A549 (cell line): ENCODE measurements around the gene MYOZ3. TPM values are rescaled to one million over a fixed set of nuclear protein-coding genes. Genes with fewer than 3 reads are reported as not detected.

Source experiments
- CBX2 ChIP-seq: fragments of 200-600 bp; sonication (generic); IDR thresholded peaks from 2 replicates; pipeline ENCODE4 v1.6.1; 2016; ENCODE audit warnings: low read depth, mild to moderate bottlenecking, borderline replicate concordance
- CBX8 ChIP-seq: fragments of 200-600 bp; sonication (generic); IDR thresholded peaks from 2 replicates; pipeline ENCODE4 v1.6.1; 2016
- CEBPB ChIP-seq, 2 experiments: fragments of >200 bp in 1 of 2; sonication (Bioruptor Twin) in 1 of 2; formaldehyde crosslinking in 1 of 2; IDR thresholded peaks; 2 replicates each; pipeline ENCODE4 v1.6.1; 2012 to 2016
- CHD2 ChIP-seq: fragments of 150-350 bp; IDR thresholded peaks from 2 replicates; pipeline ENCODE4 v1.6.1; 2014; ENCODE audit warnings: low read length; ENCODE audit not compliant: partially characterized antibody
- CHD4 ChIP-seq: fragments of 200-600 bp; sonication (generic); IDR thresholded peaks from 2 replicates; pipeline ENCODE4 v1.6.1; 2016; ENCODE audit warnings: antibody characterized with exemption, mild to moderate bottlenecking, borderline replicate concordance
- EP300 ChIP-seq, 2 experiments: fragments of >200 bp; sonication (Bioruptor Twin); formaldehyde crosslinking; IDR thresholded peaks; 2 replicates in 1 of 2; 3 replicates in 1 of 2; pipeline ENCODE4 v1.6.1; 2016 to 2017
- ESRRA ChIP-seq: fragments of 150-350 bp; IDR thresholded peaks from 2 replicates; pipeline ENCODE4 v1.6.1; 2014; ENCODE audit warnings: mild to moderate bottlenecking, low read length, borderline replicate concordance
- FOSB ChIP-seq: fragments of 250-450 bp; sonication (Bioruptor Pico); IDR thresholded peaks from 2 replicates; pipeline ENCODE4 v1.5.0; 2020; ENCODE audit warnings: mild to moderate bottlenecking, moderate library complexity
- FOSL2 ChIP-seq, 2 experiments: fragments of 450-650 bp in 1 of 2; fragments of >200 bp in 1 of 2; sonication (Bioruptor Twin) in 1 of 2; formaldehyde crosslinking; IDR thresholded peaks; 2 replicates each; pipeline versions ENCODE4 v1.5.0 to v1.6.1; 2016 to 2020; ENCODE audit warnings: mild to moderate bottlenecking in 1 of 2, moderate library complexity in 1 of 2
- FOXS1 ChIP-seq: fragments of 250-450 bp; sonication (Bioruptor Pico); IDR thresholded peaks from 2 replicates; pipeline ENCODE4 v1.5.0; 2020; ENCODE audit warnings: mild to moderate bottlenecking, moderate library complexity
- HDAC2 ChIP-seq: fragments of 200-600 bp; sonication (generic); IDR thresholded peaks from 2 replicates; pipeline ENCODE4 v1.6.1; 2016
- HOXA7 ChIP-seq: fragments of 250-450 bp; sonication (Bioruptor Pico); IDR thresholded peaks from 2 replicates; pipeline ENCODE4 v1.5.0; 2020; ENCODE audit warnings: mild to moderate bottlenecking, moderate library complexity
- HOXB13 ChIP-seq: fragments of 250-450 bp; sonication (Bioruptor Pico); IDR thresholded peaks from 2 replicates; pipeline ENCODE4 v1.5.0; 2020; ENCODE audit warnings: low read depth, mild to moderate bottlenecking, moderate library complexity
- HOXB5 ChIP-seq: fragments of 250-450 bp; sonication (Bioruptor Pico); IDR thresholded peaks from 2 replicates; pipeline ENCODE4 v1.5.0; 2020; ENCODE audit warnings: mild to moderate bottlenecking, moderate library complexity
- JUN ChIP-seq, 2 experiments: fragments of >200 bp; sonication (Bioruptor Twin); formaldehyde crosslinking; IDR thresholded peaks; 2 replicates in 1 of 2; 3 replicates in 1 of 2; pipeline ENCODE4 v1.6.1; 2016 to 2017
- JUNB ChIP-seq: fragments of >200 bp; sonication (Bioruptor Twin); formaldehyde crosslinking; IDR thresholded peaks from 2 replicates; pipeline ENCODE4 v1.6.1; 2016
- KDM5A ChIP-seq: fragments of 200-600 bp; sonication (generic); IDR thresholded peaks from 2 replicates; pipeline ENCODE4 v1.6.1; 2016; ENCODE audit warnings: antibody characterized with exemption, mild to moderate bottlenecking
- MYC ChIP-seq: IDR thresholded peaks from 2 replicates; pipeline ENCODE4 v1.6.1; 2012; ENCODE audit warnings: mild to moderate bottlenecking, inconsistent platforms, low read length, improper control_type of control experiment, borderline replicate concordance
- NPAS2 ChIP-seq: fragments of 250-450 bp; sonication (Bioruptor Pico); IDR thresholded peaks from 2 replicates; pipeline ENCODE4 v1.8.0; 2022; ENCODE audit warnings: mild to moderate bottlenecking, moderate library complexity, borderline replicate concordance
- PHF8 ChIP-seq: fragments of 200-600 bp; sonication (generic); IDR thresholded peaks from 2 replicates; pipeline ENCODE4 v1.6.1; 2016; ENCODE audit warnings: low read depth, mild to moderate bottlenecking, antibody characterized with exemption, moderate library complexity, borderline replicate concordance
- RNF2 ChIP-seq: fragments of 200-600 bp; sonication (generic); IDR thresholded peaks from 2 replicates; pipeline ENCODE4 v1.6.1; 2016; ENCODE audit warnings: low read depth, mild to moderate bottlenecking, antibody characterized with exemption, moderate library complexity, borderline replicate concordance
- SREBF2 ChIP-seq: fragments of 450-650 bp; IDR thresholded peaks from 2 replicates; pipeline ENCODE4 v1.6.1; 2014; ENCODE audit warnings: mild to moderate bottlenecking, moderate library complexity
- TP53 ChIP-seq: fragments of 250-450 bp; sonication (Bioruptor Pico); IDR thresholded peaks from 2 replicates; pipeline ENCODE4 v1.5.0; 2021; ENCODE audit warnings: mild to moderate bottlenecking, moderate library complexity
- ZFP36 ChIP-seq: fragments of 450-650 bp; IDR thresholded peaks from 2 replicates; pipeline ENCODE4 v1.6.1; 2014; ENCODE audit warnings: borderline replicate concordance; ENCODE audit not compliant: partially characterized antibody
- ZNF302 ChIP-seq: fragments of 250-450 bp; sonication (Bioruptor Pico); IDR thresholded peaks from 2 replicates; pipeline ENCODE4 v1.9.0; 2021; ENCODE audit warnings: inconsistent platforms, mild to moderate bottlenecking, moderate library complexity
- polyA plus RNA-seq, 4 experiments: library from polyadenylated mRNA; depleted of rRNA in 3 of 4; stranded (reverse); fragments of >200 nt; fragmentation: RNase III in 1 of 4; extraction: RNeasy Plus Mini Kit Qiagen cat#74134 plus additional on column Dnase treatment in 1 of 4; gene quantifications; 2 replicates in 3 of 4; 3 replicates in 1 of 4; pipeline ENCODE4 v1.2.3, GENCODE V29; 2011 to 2017
- TF ChIP-seq, protein P1 (sequence below): fragments of 250-450 bp; sonication (Bioruptor Pico); IDR thresholded peaks from 2 replicates; pipeline ENCODE4 v1.5.0; 2020; ENCODE audit warnings: low read depth, mild to moderate bottlenecking, moderate library complexity
- TF ChIP-seq, protein P2 (sequence below): IDR thresholded peaks from 2 replicates; pipeline ENCODE4 v1.6.1; 2012
- TF ChIP-seq, protein P3 (sequence below): IDR thresholded peaks from 2 replicates; pipeline ENCODE4 v1.6.1; 2012
- TF ChIP-seq, protein P4 (sequence below): fragments of >200 bp; sonication (Bioruptor Twin); formaldehyde crosslinking; IDR thresholded peaks from 3 replicates; pipeline ENCODE4 v1.6.1; 2016

MYOZ3 gene
- polyA plus RNA-seq, 2 of the 4 experiments (the other 2 are of a cell fraction), result 0.06 to 0.09 TPM

GRCh38 chr5:150640311-150641005 is 20.6 kb upstream of the MYOZ3 start, which contains the start of gene SYNPO (continued):
- TF ChIP-seq FOXS1 (CRISPR knock-in tag) (no peak), ZNF302 (CRISPR knock-in tag) (no peak), HOXA7 (CRISPR knock-in tag) (no peak; the same call in 1 of the 2 replicates), FOSL2 (IDR thresholded peaks at IDR 0.05) (peak; percentile 82), FOSL2 (CRISPR knock-in tag; IDR thresholded peaks at IDR 0.05) (peak; percentile 80), JUN (IDR thresholded peaks at IDR 0.05) (peak; percentile 45 to 80; a peak in 4 of 5 replicates), MYC (no peak), CHD2 (no peak), TP53 (CRISPR knock-in tag) (no peak), RNF2 (no peak), CBX8 (no peak), ESRRA (no peak), EP300 (IDR thresholded peaks at IDR 0.05) (peak; percentile 39 to 40; a peak in 2 of 5 replicates), ZFP36 (no peak), PHF8 (no peak), CHD4 (no peak), FOSB (CRISPR knock-in tag) (no peak), CEBPB (IDR thresholded peaks at IDR 0.05) (peak; percentile 87 to 95), HOXB5 (no peak), NPAS2 (no peak), SREBF2 (no peak), KDM5A (no peak), JUNB (peak; percentile 54), CBX2 (no peak), HOXB13 (CRISPR knock-in tag) (no peak), HDAC2 (no peak)
- TF ChIP-seq, protein P1, sequence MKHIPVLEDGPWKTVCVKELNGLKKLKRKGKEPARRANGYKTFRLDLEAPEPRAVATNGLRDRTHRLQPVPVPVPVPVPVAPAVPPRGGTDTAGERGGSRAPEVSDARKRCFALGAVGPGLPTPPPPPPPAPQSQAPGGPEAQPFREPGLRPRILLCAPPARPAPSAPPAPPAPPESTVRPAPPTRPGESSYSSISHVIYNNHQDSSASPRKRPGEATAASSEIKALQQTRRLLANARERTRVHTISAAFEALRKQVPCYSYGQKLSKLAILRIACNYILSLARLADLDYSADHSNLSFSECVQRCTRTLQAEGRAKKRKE (CRISPR knock-in tag), result no peak
- TF ChIP-seq, protein P2, sequence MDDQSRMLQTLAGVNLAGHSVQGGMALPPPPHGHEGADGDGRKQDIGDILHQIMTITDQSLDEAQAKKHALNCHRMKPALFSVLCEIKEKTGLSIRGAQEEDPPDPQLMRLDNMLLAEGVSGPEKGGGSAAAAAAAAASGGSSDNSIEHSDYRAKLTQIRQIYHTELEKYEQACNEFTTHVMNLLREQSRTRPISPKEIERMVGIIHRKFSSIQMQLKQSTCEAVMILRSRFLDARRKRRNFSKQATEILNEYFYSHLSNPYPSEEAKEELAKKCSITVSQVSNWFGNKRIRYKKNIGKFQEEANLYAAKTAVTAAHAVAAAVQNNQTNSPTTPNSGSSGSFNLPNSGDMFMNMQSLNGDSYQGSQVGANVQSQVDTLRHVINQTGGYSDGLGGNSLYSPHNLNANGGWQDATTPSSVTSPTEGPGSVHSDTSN, result no peak
- TF ChIP-seq, protein P3, sequence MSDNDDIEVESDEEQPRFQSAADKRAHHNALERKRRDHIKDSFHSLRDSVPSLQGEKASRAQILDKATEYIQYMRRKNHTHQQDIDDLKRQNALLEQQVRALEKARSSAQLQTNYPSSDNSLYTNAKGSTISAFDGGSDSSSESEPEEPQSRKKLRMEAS, result peak; percentile 57
- TF ChIP-seq, protein P4, sequence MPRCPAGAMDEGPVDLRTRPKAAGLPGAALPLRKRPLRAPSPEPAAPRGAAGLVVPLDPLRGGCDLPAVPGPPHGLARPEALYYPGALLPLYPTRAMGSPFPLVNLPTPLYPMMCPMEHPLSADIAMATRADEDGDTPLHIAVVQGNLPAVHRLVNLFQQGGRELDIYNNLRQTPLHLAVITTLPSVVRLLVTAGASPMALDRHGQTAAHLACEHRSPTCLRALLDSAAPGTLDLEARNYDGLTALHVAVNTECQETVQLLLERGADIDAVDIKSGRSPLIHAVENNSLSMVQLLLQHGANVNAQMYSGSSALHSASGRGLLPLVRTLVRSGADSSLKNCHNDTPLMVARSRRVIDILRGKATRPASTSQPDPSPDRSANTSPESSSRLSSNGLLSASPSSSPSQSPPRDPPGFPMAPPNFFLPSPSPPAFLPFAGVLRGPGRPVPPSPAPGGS, result peak; percentile 62; the same call in 1 of the 3 replicates
- TF ChIP-seq, all 56 proteins: peak for 11
